Bronchial epithelial cell (primary cell): ENCODE results near the gene TMEM255A. TPM values are rescaled to one million over a fixed set of nuclear protein-coding genes. Genes with fewer than 3 reads are reported as not detected.

Experiments
- DNase-seq: peaks from one replicate; pipeline ENCODE4 v3.0.0-alpha.2; 2010; ENCODE audit warnings: low read depth
- FAIRE-seq: peaks from 2 replicates; lab custom pipeline; 2011; peaks lifted over from hg19 to GRCh38; lab: Jason Lieb, UNC
- H3K27me3 ChIP-seq: 2 replicates; pipeline ENCODE4 v1.5.1; 2011; ENCODE audit warnings: low read length; ENCODE audit not compliant: control insufficient read depth, insufficient read depth
- H3K36me3 ChIP-seq: 2 replicates; pipeline ENCODE4 v1.5.1; 2011; ENCODE audit warnings: low read length; ENCODE audit not compliant: control insufficient read depth, insufficient read depth
- H3K4me3 ChIP-seq: 2 replicates; pipeline ENCODE4 v1.5.1; 2011; ENCODE audit warnings: mild to moderate bottlenecking, low read depth, low read length, control low read depth
- CTCF ChIP-seq: IDR thresholded peaks from 2 replicates; pipeline ENCODE4 v1.5.1; 2011; ENCODE audit warnings: mild to moderate bottlenecking, moderate library complexity, low read length, control low read depth, inconsistent platforms; ENCODE audit not compliant: insufficient read depth, severe bottlenecking
- total RNA-seq: library from RNA; depleted of rRNA; stranded (reverse); fragments of >200 nt; gene quantifications from 2 replicates; pipeline ENCODE4 v1.2.1, GENCODE V29; 2014

Gene TMEM255A
- total RNA-seq, 1 donor from 2014 or later = not detected

GRCh38 chrX:120294651-120295050, 16.6 kb downstream of the TMEM255A start:
- DNase-seq (no peak), FAIRE-seq (no peak)
- TF ChIP-seq CTCF = no peak

DNA sequence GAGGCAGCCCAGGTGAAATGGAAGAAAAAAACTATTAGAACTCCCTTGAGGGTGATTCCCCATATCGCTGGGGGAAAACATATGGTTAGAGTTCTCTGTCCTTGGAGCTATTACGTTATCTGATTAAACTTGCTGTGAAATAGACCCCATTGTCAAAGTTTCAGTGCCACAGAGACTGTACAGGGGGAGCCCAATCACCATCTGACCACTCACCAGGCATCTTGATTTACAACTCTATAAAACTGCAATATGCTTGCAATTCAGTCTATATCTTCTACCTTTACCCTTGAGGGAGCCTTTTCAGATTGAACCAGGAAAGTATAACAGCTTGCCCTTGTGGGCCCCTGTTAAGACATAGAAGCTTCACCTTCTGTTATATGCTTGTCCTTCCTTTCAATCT, 18.2 kb downstream of the TMEM255A start:
- DNase-seq = no peak
- Histone ChIP-seq H3K27me3 (no peaks in the 10 kb centered on the region), H3K36me3 (no peaks in the 10 kb centered on the region), H3K4me3 (no peak overlapping the region)
- no peak for TF ChIP-seq CTCF
- no peak for FAIRE-seq

More at GRCh38 chrX:120294651-120295050, 16.6 kb downstream of the TMEM255A start:
- no peak overlapping the region for H3K4me3 ChIP-seq
- H3K27me3 ChIP-seq = no peaks in the 10 kb centered on the region
- H3K36me3 ChIP-seq = no peaks in the 10 kb centered on the region

DNA sequence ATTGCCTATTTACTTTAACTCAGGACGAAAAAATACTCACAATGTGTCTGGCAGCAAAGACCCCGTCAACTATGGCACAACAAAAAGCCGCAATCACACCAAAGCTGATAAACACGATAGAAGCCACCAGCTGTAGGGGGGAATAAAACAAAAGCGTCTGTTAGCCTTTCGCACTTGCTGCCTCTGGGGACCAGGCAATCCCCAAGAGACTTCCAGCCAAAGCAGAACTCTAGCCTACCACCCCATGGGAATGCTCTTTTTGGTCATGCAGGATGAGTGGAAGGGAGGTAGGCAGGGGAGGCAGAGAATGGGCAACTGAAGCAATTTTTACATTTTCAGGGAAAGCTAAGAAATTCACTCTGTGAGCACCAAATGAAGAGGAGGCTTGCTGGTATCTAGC, 20.1 kb downstream of the TMEM255A start:
- FAIRE-seq (no peak), DNase-seq (no peak)
- Histone ChIP-seq H3K27me3 (no peaks in the 10 kb centered on the region), H3K36me3 (no peaks in the 10 kb centered on the region), H3K4me3 (no peak overlapping the region)
- no peak for TF ChIP-seq CTCF

- DNase-seq (no peak), FAIRE-seq (no peak)
- no peak for TF ChIP-seq CTCF
- no peaks in the 10 kb centered on the region for H3K36me3 ChIP-seq
- H3K27me3 ChIP-seq = no peaks in the 10 kb centered on the region
- no peak overlapping the region for H3K4me3 ChIP-seq
Observed at GRCh38 chrX:120290107-120290506, 21.2 kb downstream of the TMEM255A start.

- DNase-seq (no peak), FAIRE-seq (no peak)
- H3K36me3 ChIP-seq = no peaks in the 10 kb centered on the region
- no peak for TF ChIP-seq CTCF
- no peak overlapping the region for H3K4me3 ChIP-seq
- no peaks in the 10 kb centered on the region for H3K27me3 ChIP-seq
Observed at GRCh38 chrX:120287513-120288112, 23.6 kb downstream of the TMEM255A start.
